Esophagus squamous epithelium (tissue), 5 donors: ENCODE data around the gene IL17RE. TPM values are rescaled to one million over a fixed set of nuclear protein-coding genes. Genes with fewer than 3 reads are reported as not detected.
"Not testable (repeated sequence)": the region's sequence is repeated elsewhere in the genome, so short reads cannot be mapped to it uniquely, and the experiment has no call there.

Experiments
- DNase-seq: peaks from one replicate; lab custom pipeline; 2025; lab: John Stamatoyannopoulos, UW
- H3K27ac ChIP-seq, 4 donors: fragments of 200-600 bp; sonication (generic); one replicate each; pipeline ENCODE4 v1.5.1; 2016 to 2019; ENCODE audit warnings: mild to moderate bottlenecking in 1 of 4
- H3K27me3 ChIP-seq, 4 donors: fragments of 200-600 bp; sonication (generic); 1 replicate in 3 of 4; 2 replicates in 1 of 4; pipeline versions ENCODE4 v1.5.1 to v1.6.0; 2017 to 2021; ENCODE audit warnings: antibody characterized with exemption in 1 of 4
- H3K36me3 ChIP-seq, 3 donors: fragments of 200-600 bp; sonication (generic); one replicate each; pipeline ENCODE4 v1.5.1; 2016 to 2019
- H3K4me1 ChIP-seq, 3 donors: fragments of 200-600 bp; sonication (generic); one replicate each; pipeline ENCODE4 v1.5.1; 2017 to 2019
- H3K4me3 ChIP-seq, 4 donors: fragments of 200-600 bp; sonication (generic); 1 replicate in 3 of 4; 2 replicates in 1 of 4; pipeline ENCODE4 v1.5.1; 2016 to 2019; ENCODE audit warnings: mild to moderate bottlenecking in 2 of 4, moderate library complexity in 1 of 4
- H3K9me3 ChIP-seq, 3 donors: fragments of 200-600 bp; sonication (generic); one replicate each; pipeline ENCODE4 v1.5.1; 2016 to 2019
- CTCF ChIP-seq, 6 experiments: fragments of 450-650 bp in 4 of 6; fragments of 200-600 bp in 2 of 6; sonication (generic) in 2 of 6; IDR thresholded peaks; one replicate each; pipeline ENCODE4 v1.5.1; 2016 to 2019; ENCODE audit warnings: antibody characterized with exemption in 6 of 6, mild to moderate bottlenecking in 4 of 6, moderate library complexity in 4 of 6
- POLR2A ChIP-seq, 4 donors: fragments of 450-650 bp; IDR thresholded peaks; one replicate each; pipeline ENCODE4 v1.6.1; 2017; ENCODE audit warnings: antibody characterized with exemption in 4 of 4, mild to moderate bottlenecking in 4 of 4, moderate library complexity in 3 of 4
- WGBS, 2 donors: methylation state at CpG; one replicate each; pipeline ENCODE4 v1.1.5; 2018; 5-methylcytosine and 5-hydroxymethylcytosine counted together
- intact Hi-C: fragments of 100-400 bp; cut with DNase I; formaldehyde crosslinking; loops from one replicate; pipeline ENCODE4 v1.15.0; 2022
- total RNA-seq, 4 donors: library from RNA; depleted of rRNA; stranded (reverse); fragments of >200 nt; gene quantifications; one replicate each; pipeline ENCODE4 v1.1.0, GENCODE V29; 2016
- donor health status: DM: yes; HTN: yes; CAD: no.

Gene IL17RE
- total RNA-seq, 4 donors from 2014 or later, result 7.5 to 15.3 (median 12.1) TPM

- Histone ChIP-seq H3K9me3 (no peaks in the 10 kb centered on the region), H3K27ac (no peak overlapping the region), H3K27me3 (no peaks in the 10 kb centered on the region), H3K4me3 (no peak overlapping the region), H3K36me3 (peaks cover 7 to 43% (median 8%) of the 10 kb centered on the region in 3 donors), H3K4me1 (peaks cover 13 to 42% (median 29%) of the 10 kb centered on the region in 3 donors)
- TF ChIP-seq CTCF (IDR thresholded peaks at IDR 0.05), result no peak
- no peak for TF ChIP-seq POLR2A (IDR thresholded peaks at IDR 0.05)
- 80 to 95% methylated on average over 5 of the region's 5 CpGs for WGBS, 2 donors
- no peak for DNase-seq
- intact Hi-C loops, result no loop called here
Observed at GRCh38 chr3:9935966-9936510, 33.4 kb downstream of the IL17RE start.

- TF ChIP-seq CTCF (IDR thresholded peaks at IDR 0.05) (no peak), POLR2A (IDR thresholded peaks at IDR 0.05) (no peak)
- Histone ChIP-seq H3K27ac (no peak overlapping the region), H3K4me1 (peaks cover 13 to 30% (median 21%) of the 10 kb centered on the region in 3 donors), H3K36me3 (peaks cover 8 to 48% (median 10%) of the 10 kb centered on the region in 3 donors), H3K4me3 (no peak overlapping the region), H3K27me3 (no peaks in the 10 kb centered on the region), H3K9me3 (no peaks in the 10 kb centered on the region)
- intact Hi-C loops, result no loop called here
- WGBS, 2 donors, result 94 to 97% methylated on average over 7 to 11 of the region's 13 CpGs
- no peak for DNase-seq
Observed at GRCh38 chr3:9937486-9938238, 35.0 kb downstream of the IL17RE start.

DNA sequence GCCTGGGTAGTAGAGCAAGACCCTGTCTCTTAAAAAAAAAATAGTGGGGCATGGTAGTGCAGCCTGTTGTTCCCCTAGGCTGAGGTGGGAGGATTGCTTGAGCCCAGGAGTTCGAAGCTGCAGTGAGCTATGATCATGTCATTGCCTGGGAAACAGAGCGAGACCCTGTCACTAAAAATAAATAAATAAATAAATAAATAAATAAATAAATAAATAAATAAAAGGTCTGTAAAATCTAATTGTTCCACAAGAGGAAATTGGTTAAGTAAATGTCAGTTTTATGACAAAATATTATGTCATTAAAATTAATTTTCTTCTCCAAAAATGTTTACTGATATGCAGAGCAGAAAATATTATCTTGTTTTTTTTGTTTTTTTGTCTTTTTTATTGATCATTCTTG is 36.3 kb downstream of the IL17RE start:
- intact Hi-C loops, result no loop called here

GRCh38 chr3:9939906-9940305 is 37.3 kb downstream of the IL17RE start:
- H3K27me3 ChIP-seq, DNase-seq, H3K9me3 ChIP-seq, H3K27ac ChIP-seq, H3K4me3 ChIP-seq: not testable (repeated sequence)
- intact Hi-C loops, result loop anchor here (10.0 kb wide), 1 partner anchor 75 kb away; no protein-coding TSS in a partner anchor
- peaks cover 8 to 66% (median 10%) of the 10 kb centered on the region in 3 donors for H3K36me3 ChIP-seq
- no CpG with 5 or more reads among the region's 32 CpGs for whole genome bisulfite sequencing, 2 donors
- peaks cover 6 to 13% (median 13%) of the 10 kb centered on the region in 3 donors for H3K4me1 ChIP-seq

More for the DNA sequence above, 36.3 kb downstream of the IL17RE start:
- H3K27me3 ChIP-seq, result no peaks in the 10 kb centered on the region
- H3K4me1 ChIP-seq, result peaks cover 13 to 22% (median 21%) of the 10 kb centered on the region in 3 donors
- H3K27ac ChIP-seq, result no peak overlapping the region
- no peaks in the 10 kb centered on the region for H3K9me3 ChIP-seq
- WGBS, 2 donors, result 83 to 86% methylated on average over 2 of the region's 2 CpGs
- peaks cover 8 to 61% (median 10%) of the 10 kb centered on the region in 3 donors for H3K36me3 ChIP-seq
- DNase-seq, result no peak
- H3K4me3 ChIP-seq, result no peak overlapping the region
- TF ChIP-seq CTCF (IDR thresholded peaks at IDR 0.05) (no peak), POLR2A (IDR thresholded peaks at IDR 0.05) (no peak)

GRCh38 chr3:9940746-9941145 is 38.1 kb downstream of the IL17RE start:
- Histone ChIP-seq H3K36me3 (peaks cover 8 to 60% (median 10%) of the 10 kb centered on the region in 3 donors), H3K4me3 (no peak overlapping the region), H3K27ac (no peak overlapping the region), H3K27me3 (no peaks in the 10 kb centered on the region), H3K9me3 (no peaks in the 10 kb centered on the region), H3K4me1 (peaks cover 0 to 10% (median 5%) of the 10 kb centered on the region in 3 donors)
- no peak for DNase-seq
- 88 to 95% methylated on average over 9 of the region's 10 CpGs for WGBS, 2 donors
- intact Hi-C loops, result loop anchor here (10.0 kb wide), 1 partner anchor 74 kb away; no protein-coding TSS in a partner anchor
- no peak for TF ChIP-seq POLR2A (IDR thresholded peaks at IDR 0.05)
- TF ChIP-seq CTCF (IDR thresholded peaks at IDR 0.05), result no peak
